Measurements from ENCODE around the gene XRCC3.

- TF ChIP-seq CTCF (IDR thresholded peaks at IDR 0.05; ENCODE audit: low read depth, low read length, missing input control) (no peak), RAD21 (IDR thresholded peaks at IDR 0.05) (no peak), MAX (IDR thresholded peaks at IDR 0.05) (no peak), TAF1 (conservative IDR thresholded peaks at IDR 0.05) (no peak), REST (IDR thresholded peaks at IDR 0.05) (no peak), JUND (IDR thresholded peaks at IDR 0.05) (no peak)
Observed at GRCh38 chr14:103762036-103762435, 46.8 kb upstream of the XRCC3 start.

Data from liver (tissue), 3 donors.